Testis (tissue), 3 donors: ENCODE data around the gene MAPK1. TPM values are rescaled to one million over a fixed set of nuclear protein-coding genes. Genes with fewer than 3 reads are reported as not detected.
"Not testable (repeated sequence)": the region's sequence is repeated elsewhere in the genome, so short reads cannot be mapped to it uniquely, and the experiment has no call there.

ENCODE experiments used
- DNase-seq: peaks from one replicate; pipeline ENCODE4 v3.0.0-alpha.2; 2019
- H3K27ac ChIP-seq, 2 donors: fragments of 200-600 bp; sonication (generic); one replicate each; pipeline ENCODE4 v1.5.1; 2019
- H3K27me3 ChIP-seq: fragments of 200-600 bp; sonication (generic); one replicate; pipeline ENCODE4 v1.5.1; 2019
- H3K36me3 ChIP-seq: fragments of 200-600 bp; sonication (generic); one replicate; pipeline ENCODE4 v1.5.1; 2017; ENCODE audit warnings: low read depth; ENCODE audit errors: missing control alignments
- H3K4me1 ChIP-seq: fragments of 200-600 bp; sonication (generic); one replicate; pipeline ENCODE4 v1.5.1; 2019
- H3K4me3 ChIP-seq, 2 donors: fragments of 200-600 bp; sonication (generic); one replicate each; pipeline ENCODE4 v1.5.1; 2017 to 2019
- H3K9me3 ChIP-seq: fragments of 200-600 bp; sonication (generic); one replicate; pipeline ENCODE4 v1.5.1; 2017
- POLR2A ChIP-seq: fragments of 450-650 bp; IDR thresholded peaks from one replicate; pipeline ENCODE4 v1.6.1; 2017; ENCODE audit warnings: antibody characterized with exemption, mild to moderate bottlenecking, moderate library complexity
- WGBS, 2 donors: methylation state at CpG; one replicate each; pipeline ENCODE4 v1.1.5; 2018; 5-methylcytosine and 5-hydroxymethylcytosine counted together
- intact Hi-C: fragments of 100-400 bp; cut with DNase I; formaldehyde crosslinking; loops from one replicate; pipeline ENCODE4 v1.15.1; 2023; ENCODE audit warnings: low total_unique reads
- polyA plus RNA-seq: library from polyadenylated mRNA; stranded (reverse); fragments of 350-450 nt; fragmentation: Illumina TruSeq; extraction: RNeasy Lipid Tissue Mini Kit (QIAGEN cat#74804); gene quantifications from one replicate; pipeline ENCODE4 v1.2.3, GENCODE V29; 2014; ENCODE audit warnings: low read depth, low replicate concordance; ENCODE audit not compliant: insufficient read depth
- total RNA-seq, 2 donors: library from RNA; depleted of rRNA; stranded (reverse); fragments of >200 nt; gene quantifications; one replicate each; pipeline ENCODE4 v1.2.3, GENCODE V29; 2016
- TF ChIP-seq, protein P1 (sequence below), 3 experiments: fragments of 450-650 bp in 2 of 3; fragments of 200-600 bp in 1 of 3; sonication (generic) in 1 of 3; IDR thresholded peaks; one replicate each; pipeline ENCODE4 v1.5.1; 2016 to 2019; ENCODE audit warnings: antibody characterized with exemption in 3 of 3, mild to moderate bottlenecking in 2 of 3, moderate library complexity in 1 of 3

The MAPK1 gene
- total and polyA plus RNA-seq, 3 donors from 2014 or later: 90.2 to 143 (median 121) TPM

DNA sequence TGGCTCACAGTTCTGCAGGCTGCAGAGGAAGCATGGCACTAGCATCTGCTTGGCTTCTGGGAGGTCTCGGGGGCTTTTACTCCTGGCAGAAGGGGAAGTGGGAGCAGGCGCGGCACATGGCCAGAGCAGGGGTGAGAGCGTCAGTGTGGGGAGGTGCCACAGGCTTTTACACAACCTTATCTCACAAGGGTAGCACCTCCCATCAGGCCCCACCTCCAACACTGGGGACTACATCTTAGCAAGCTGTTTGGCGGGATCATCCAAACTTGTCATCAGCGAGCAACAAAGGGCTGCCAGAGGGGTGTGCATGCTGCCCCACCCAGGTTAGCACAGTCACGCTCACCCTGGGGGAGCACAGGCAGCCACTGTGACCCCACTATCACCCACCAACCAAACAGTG lies 112.9 kb downstream of the MAPK1 start:
- 27 to 43% methylated on average over 4 to 7 of the region's 7 CpGs for WGBS, 2 donors
- TF ChIP-seq POLR2A: no peak
- TF ChIP-seq, protein P1, sequence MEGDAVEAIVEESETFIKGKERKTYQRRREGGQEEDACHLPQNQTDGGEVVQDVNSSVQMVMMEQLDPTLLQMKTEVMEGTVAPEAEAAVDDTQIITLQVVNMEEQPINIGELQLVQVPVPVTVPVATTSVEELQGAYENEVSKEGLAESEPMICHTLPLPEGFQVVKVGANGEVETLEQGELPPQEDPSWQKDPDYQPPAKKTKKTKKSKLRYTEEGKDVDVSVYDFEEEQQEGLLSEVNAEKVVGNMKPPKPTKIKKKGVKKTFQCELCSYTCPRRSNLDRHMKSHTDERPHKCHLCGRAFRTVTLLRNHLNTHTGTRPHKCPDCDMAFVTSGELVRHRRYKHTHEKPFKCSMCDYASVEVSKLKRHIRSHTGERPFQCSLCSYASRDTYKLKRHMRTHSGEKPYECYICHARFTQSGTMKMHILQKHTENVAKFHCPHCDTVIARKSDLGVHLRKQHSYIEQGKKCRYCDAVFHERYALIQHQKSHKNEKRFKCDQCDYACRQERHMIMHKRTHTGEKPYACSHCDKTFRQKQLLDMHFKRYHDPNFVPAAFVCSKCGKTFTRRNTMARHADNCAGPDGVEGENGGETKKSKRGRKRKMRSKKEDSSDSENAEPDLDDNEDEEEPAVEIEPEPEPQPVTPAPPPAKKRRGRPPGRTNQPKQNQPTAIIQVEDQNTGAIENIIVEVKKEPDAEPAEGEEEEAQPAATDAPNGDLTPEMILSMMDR (IDR thresholded peaks at IDR 0.05): no peak
- intact Hi-C loops: no loop called here
- Histone ChIP-seq H3K4me3 (no peak overlapping the region), H3K36me3 (no peaks in the 10 kb centered on the region), H3K27me3 (no peaks in the 10 kb centered on the region), H3K27ac (no peak overlapping the region), H3K9me3 (no peaks in the 10 kb centered on the region), H3K4me1 (peaks cover 19% of the 10 kb centered on the region)
- peak; percentile 57 for DNase-seq

DNA sequence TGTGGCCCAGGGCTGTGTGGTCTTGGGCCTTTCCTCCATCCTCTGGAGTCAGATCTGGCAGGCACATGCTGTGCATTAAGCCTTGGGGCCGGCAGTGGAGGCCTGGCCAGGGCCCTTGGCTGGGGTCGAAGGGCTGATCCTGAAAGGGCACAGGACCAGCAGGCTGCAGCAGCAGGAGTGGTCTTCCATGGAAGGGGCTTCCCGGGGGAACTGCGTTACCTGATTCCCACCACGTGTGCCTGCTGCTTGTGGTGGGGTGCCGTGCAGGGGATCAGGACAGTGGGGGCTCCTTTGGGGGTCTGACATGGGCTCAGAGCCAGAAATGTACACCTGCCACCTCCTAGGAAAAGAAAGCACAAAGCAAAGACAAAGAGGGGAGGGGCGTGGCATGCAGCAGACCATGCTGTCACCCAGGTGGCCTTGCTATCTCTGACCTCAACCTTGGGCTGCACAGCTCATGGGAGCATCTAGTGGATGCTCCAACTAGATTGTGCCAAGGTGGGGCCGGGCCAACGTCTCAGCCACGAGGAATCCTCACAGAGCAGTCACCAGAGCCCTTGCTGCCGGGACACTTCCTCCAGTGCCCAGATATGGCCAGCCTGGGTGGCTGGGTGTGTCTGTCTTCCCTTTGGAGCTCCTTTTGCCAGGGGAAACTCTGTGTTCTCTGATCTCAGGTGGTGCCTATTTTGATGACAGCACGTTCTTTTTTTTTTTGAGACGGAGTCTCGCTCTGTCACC lies 113.9 kb downstream of the MAPK1 start:
- Histone ChIP-seq H3K36me3 (no peaks in the 10 kb centered on the region), H3K27me3 (no peaks in the 10 kb centered on the region), H3K9me3 (no peaks in the 10 kb centered on the region), H3K4me3 (no peak overlapping the region), H3K4me1 (peaks cover 19% of the 10 kb centered on the region), H3K27ac (no peak overlapping the region)
- intact Hi-C loops: no loop called here
- 69 to 73% methylated on average over 13 to 14 of the region's 14 CpGs for WGBS, 2 donors
- DNase-seq: no peak
- no peak for TF ChIP-seq POLR2A
- TF ChIP-seq, protein P1 (IDR thresholded peaks at IDR 0.05): no peak

DNA sequence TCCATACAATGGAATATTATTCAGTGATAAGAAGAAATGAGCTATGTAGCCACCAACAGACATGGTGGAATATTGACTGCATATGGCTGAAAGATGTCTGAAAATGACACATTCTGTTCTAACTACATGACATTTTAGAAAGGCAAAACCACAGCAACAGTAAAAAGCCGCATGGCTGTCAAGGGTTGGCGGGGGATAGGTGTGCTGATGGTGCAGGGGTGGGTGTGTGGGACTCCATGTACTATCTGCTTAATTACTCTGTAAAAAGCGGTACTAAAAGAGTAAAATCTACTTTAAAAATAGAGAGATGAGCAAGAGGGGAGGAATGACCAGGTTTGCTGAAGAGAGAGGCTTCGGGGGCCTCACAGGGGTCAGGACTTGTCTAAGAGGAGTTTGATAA lies 115.2 kb downstream of the MAPK1 start:
- TF ChIP-seq, protein P1 (IDR thresholded peaks at IDR 0.05): no peak
- no peak for TF ChIP-seq POLR2A
- Histone ChIP-seq H3K4me1 (peaks cover 19% of the 10 kb centered on the region), H3K36me3 (no peaks in the 10 kb centered on the region), H3K27me3 (no peaks in the 10 kb centered on the region), H3K4me3 (no peak overlapping the region), H3K27ac (no peak overlapping the region), H3K9me3 (no peaks in the 10 kb centered on the region)
- no peak for DNase-seq
- intact Hi-C loops: no loop called here
- WGBS, 2 donors: 93 to 95% methylated on average over 4 of the region's 4 CpGs

DNA sequence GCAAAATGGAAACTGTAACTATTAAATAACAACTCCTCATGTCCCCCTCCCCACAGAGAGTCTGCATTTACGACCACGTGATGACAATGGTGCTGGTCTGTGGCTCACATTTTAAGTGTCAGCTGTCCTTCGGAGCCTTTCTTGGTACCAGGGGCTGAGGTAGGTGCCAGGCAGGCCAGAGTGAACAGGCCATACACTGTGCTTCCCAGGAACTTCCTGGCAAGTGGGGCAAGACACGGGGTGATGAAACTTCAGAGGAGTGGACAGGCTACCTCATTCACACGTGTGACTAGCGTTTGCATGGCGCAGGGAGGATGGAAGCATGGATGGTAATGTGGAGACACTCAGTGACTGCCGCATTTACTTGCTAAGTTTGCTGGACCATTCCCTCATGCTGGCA lies 121.5 kb downstream of the MAPK1 start:
- no peaks in the 10 kb centered on the region for H3K36me3 ChIP-seq
- no peak for TF ChIP-seq POLR2A
- TF ChIP-seq, protein P1 (IDR thresholded peaks at IDR 0.05): no peak
- H3K27me3 ChIP-seq: no peaks in the 10 kb centered on the region
- H3K27ac ChIP-seq: no peak overlapping the region
- no peak overlapping the region for H3K4me3 ChIP-seq
- no peaks in the 10 kb centered on the region for H3K9me3 ChIP-seq
- no peaks in the 10 kb centered on the region for H3K4me1 ChIP-seq
- intact Hi-C loops: no loop called here
- 82 to 85% methylated on average over 8 of the region's 8 CpGs for WGBS, 2 donors
- DNase-seq: no peak

DNA sequence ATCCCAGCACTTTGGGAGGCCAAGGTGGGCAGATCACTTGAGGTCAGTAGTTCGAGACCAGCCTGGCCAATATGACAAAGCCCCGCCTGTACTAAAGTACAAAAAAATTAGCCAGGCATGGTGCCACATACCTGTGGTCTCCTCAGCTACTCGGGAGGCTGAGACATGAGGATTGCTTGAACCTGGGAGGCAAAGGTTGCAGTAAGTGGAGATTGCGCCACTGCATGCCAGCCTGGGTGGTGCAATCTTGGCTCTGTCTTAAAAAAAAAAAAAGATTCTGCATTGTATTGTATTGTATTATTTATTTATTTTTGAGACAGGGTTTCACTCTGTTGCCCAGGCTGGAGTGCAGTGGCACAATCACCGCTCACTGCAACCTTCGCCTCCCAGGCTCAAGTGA lies 122.5 kb downstream of the MAPK1 start:
- intact Hi-C loops, H3K27ac ChIP-seq, H3K36me3 ChIP-seq, H3K9me3 ChIP-seq, H3K4me3 ChIP-seq, H3K4me1 ChIP-seq, DNase-seq, H3K27me3 ChIP-seq: not testable (repeated sequence)
- 85 to 96% methylated on average over 6 of the region's 6 CpGs for WGBS, 2 donors
